ENCODE data around the gene SV2C.

The SV2C gene

DNA sequence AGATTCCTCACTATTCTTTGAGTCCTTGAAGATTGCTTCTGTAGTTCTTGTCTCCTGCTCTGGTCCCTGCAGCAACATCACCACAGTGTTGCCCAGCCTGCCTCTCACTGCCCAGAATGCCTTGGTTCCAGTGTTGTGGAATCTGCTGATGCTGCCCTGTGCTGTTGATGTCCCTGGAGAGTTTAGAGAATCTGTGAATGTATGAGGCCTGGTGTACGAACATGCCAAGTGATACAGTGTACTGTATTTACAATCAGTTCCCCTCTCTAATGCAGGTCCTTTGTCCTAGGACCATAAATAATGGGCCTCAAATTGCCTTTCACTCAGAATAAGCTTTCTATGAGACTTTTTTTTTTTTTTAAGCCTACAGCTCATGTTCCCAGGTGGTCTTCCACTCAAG, 8.2 kb downstream of the SV2C start:
- H3K79me2 ChIP-seq (ENCODE audit: insufficient read depth, low read length), result no peaks in the 10 kb centered on the region
- H2AFZ ChIP-seq (ENCODE audit: low read length), result no peak overlapping the region
- H3K9me3 ChIP-seq (ENCODE audit: insufficient read depth, low read depth, low read length), result no peaks in the 10 kb centered on the region
- H3F3A ChIP-seq (ENCODE audit: low read depth), result no peaks in the 10 kb centered on the region
- no peaks in the 10 kb centered on the region for H4K20me1 ChIP-seq (ENCODE audit: insufficient read depth, low read length, poor library complexity, severe bottlenecking)
- no peak overlapping the region for H3K4me2 ChIP-seq (ENCODE audit: low read depth, low read length, poor library complexity, severe bottlenecking)
- no peaks in the 10 kb centered on the region for H3K9me2 ChIP-seq (replicated peaks; ENCODE audit: low read depth, low read length)
- no peaks in the 10 kb centered on the region for H3K36me3 ChIP-seq (ENCODE audit: insufficient read depth, low read length)
- TF ChIP-seq, protein P1, sequence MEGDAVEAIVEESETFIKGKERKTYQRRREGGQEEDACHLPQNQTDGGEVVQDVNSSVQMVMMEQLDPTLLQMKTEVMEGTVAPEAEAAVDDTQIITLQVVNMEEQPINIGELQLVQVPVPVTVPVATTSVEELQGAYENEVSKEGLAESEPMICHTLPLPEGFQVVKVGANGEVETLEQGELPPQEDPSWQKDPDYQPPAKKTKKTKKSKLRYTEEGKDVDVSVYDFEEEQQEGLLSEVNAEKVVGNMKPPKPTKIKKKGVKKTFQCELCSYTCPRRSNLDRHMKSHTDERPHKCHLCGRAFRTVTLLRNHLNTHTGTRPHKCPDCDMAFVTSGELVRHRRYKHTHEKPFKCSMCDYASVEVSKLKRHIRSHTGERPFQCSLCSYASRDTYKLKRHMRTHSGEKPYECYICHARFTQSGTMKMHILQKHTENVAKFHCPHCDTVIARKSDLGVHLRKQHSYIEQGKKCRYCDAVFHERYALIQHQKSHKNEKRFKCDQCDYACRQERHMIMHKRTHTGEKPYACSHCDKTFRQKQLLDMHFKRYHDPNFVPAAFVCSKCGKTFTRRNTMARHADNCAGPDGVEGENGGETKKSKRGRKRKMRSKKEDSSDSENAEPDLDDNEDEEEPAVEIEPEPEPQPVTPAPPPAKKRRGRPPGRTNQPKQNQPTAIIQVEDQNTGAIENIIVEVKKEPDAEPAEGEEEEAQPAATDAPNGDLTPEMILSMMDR (conservative IDR thresholded peaks at IDR 0.05; ENCODE audit: low read length), result no peak
- no peak for TF ChIP-seq EZH2phosphoT487 (IDR thresholded peaks at IDR 0.05; ENCODE audit: borderline replicate concordance)
- no peak overlapping the region for H3K9ac ChIP-seq (ENCODE audit: low read depth, low read length, poor library complexity, severe bottlenecking)
- no peaks in the 10 kb centered on the region for H3K27me3 ChIP-seq (ENCODE audit: insufficient read depth, low read length, poor library complexity, severe bottlenecking)
- H3K4me1 ChIP-seq (ENCODE audit: insufficient read depth, low read length, poor library complexity, severe bottlenecking), result no peaks in the 10 kb centered on the region
- no peak overlapping the region for H3K4me3 ChIP-seq (ENCODE audit: low read length, poor library complexity, severe bottlenecking)

DNA sequence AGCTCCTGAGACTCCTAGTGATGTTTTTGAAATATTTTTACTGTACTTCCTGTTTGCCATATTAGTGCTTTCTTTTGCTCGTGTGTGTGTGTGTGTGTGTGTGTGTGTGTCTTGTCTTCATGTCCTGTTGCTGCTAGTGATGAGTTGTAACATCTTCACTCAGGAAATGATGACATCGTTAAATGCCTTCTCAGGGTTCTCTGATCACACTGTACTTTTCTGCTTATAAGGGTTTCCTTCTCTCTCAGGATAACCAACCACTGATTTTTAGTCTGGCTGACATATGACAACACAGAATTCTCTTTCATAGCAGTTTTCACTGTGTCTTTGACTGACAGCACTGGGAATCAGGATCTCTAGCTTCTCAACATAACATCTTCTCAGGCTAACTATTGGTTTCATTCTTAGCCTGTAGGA, 16.1 kb downstream of the SV2C start:
- Histone ChIP-seq H3K36me3 (ENCODE audit: insufficient read depth, low read length) (no peaks in the 10 kb centered on the region), H3K9me3 (ENCODE audit: insufficient read depth, low read depth, low read length) (no peaks in the 10 kb centered on the region), H3K9me2 (replicated peaks; ENCODE audit: low read depth, low read length) (no peaks in the 10 kb centered on the region), H3K27me3 (ENCODE audit: insufficient read depth, low read length, poor library complexity, severe bottlenecking) (no peaks in the 10 kb centered on the region), H3K4me2 (ENCODE audit: low read depth, low read length, poor library complexity, severe bottlenecking) (no peak overlapping the region), H3K4me1 (ENCODE audit: insufficient read depth, low read length, poor library complexity, severe bottlenecking) (no peaks in the 10 kb centered on the region), H3K79me2 (ENCODE audit: insufficient read depth, low read length) (no peaks in the 10 kb centered on the region), H3K4me3 (ENCODE audit: low read length, poor library complexity, severe bottlenecking) (no peak overlapping the region), H2AFZ (ENCODE audit: low read length) (no peak overlapping the region), H4K20me1 (ENCODE audit: insufficient read depth, low read length, poor library complexity, severe bottlenecking) (no peaks in the 10 kb centered on the region), H3K9ac (ENCODE audit: low read depth, low read length, poor library complexity, severe bottlenecking) (no peak overlapping the region), H3F3A (ENCODE audit: low read depth) (no peaks in the 10 kb centered on the region)
- TF ChIP-seq, protein P1 (conservative IDR thresholded peaks at IDR 0.05; ENCODE audit: low read length), result no peak
- TF ChIP-seq EZH2phosphoT487 (IDR thresholded peaks at IDR 0.05; ENCODE audit: borderline replicate concordance), result no peak

DNA sequence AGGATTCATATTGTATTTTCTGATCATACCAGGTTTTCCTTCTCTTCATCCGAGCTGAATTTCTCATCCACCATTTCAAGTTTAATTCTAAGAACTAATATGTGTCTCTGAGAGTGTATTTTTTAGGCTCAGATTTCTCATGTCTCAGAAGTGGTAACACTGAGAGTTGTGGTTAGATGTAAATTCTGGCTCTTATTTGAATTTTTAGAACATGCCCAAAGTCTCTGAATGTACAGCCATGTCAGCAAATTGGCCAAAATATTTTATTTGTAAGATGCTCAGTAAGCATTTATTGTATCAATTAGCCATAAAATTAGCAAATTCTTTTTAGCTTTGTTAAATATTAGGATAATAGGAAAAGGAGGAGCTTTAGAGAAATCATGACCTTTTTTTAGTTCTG, 16.6 kb downstream of the SV2C start:
- H3K4me3 ChIP-seq (ENCODE audit: low read length, poor library complexity, severe bottlenecking), result no peak overlapping the region
- no peaks in the 10 kb centered on the region for H3K36me3 ChIP-seq (ENCODE audit: insufficient read depth, low read length)
- H3K4me1 ChIP-seq (ENCODE audit: insufficient read depth, low read length, poor library complexity, severe bottlenecking), result no peaks in the 10 kb centered on the region
- no peaks in the 10 kb centered on the region for H3K9me2 ChIP-seq (replicated peaks; ENCODE audit: low read depth, low read length)
- no peak for TF ChIP-seq EZH2phosphoT487 (IDR thresholded peaks at IDR 0.05; ENCODE audit: borderline replicate concordance)
- TF ChIP-seq, protein P1 (conservative IDR thresholded peaks at IDR 0.05; ENCODE audit: low read length), result no peak
- H3F3A ChIP-seq (ENCODE audit: low read depth), result no peaks in the 10 kb centered on the region
- no peaks in the 10 kb centered on the region for H3K9me3 ChIP-seq (ENCODE audit: insufficient read depth, low read depth, low read length)
- H3K27me3 ChIP-seq (ENCODE audit: insufficient read depth, low read length, poor library complexity, severe bottlenecking), result no peaks in the 10 kb centered on the region
- H3K79me2 ChIP-seq (ENCODE audit: insufficient read depth, low read length), result no peaks in the 10 kb centered on the region
- H4K20me1 ChIP-seq (ENCODE audit: insufficient read depth, low read length, poor library complexity, severe bottlenecking), result no peaks in the 10 kb centered on the region
- H3K9ac ChIP-seq (ENCODE audit: low read depth, low read length, poor library complexity, severe bottlenecking), result no peak overlapping the region
- no peak overlapping the region for H3K4me2 ChIP-seq (ENCODE audit: low read depth, low read length, poor library complexity, severe bottlenecking)
- H2AFZ ChIP-seq (ENCODE audit: low read length), result no peak overlapping the region

Data from Loucy (cell line).